Activated T-cell treated with anti-CD3 and anti-CD28 coated beads, Interleukin-2, amount 50 U/mL, for 4 hours (primary cell): ENCODE measurements around the gene ILK. TPM values are rescaled to one million over a fixed set of nuclear protein-coding genes. Genes with fewer than 3 reads are reported as not detected.

Experiments
- ATAC-seq, 2 donors: fragments of 200-7000 bp; cut with Tn5 transposase; one replicate each; pipeline ENCODE4 v1.10.0; 2021
- DNase-seq: peaks from one replicate; pipeline ENCODE4 v3.0.0-alpha.2; 2020
- H3K27me3 Mint-ChIP-seq: one replicate; pipeline ENCODE4 v1.8.0; 2021; ENCODE audit warnings: low read depth, mixed read lengths
- H3K36me3 Mint-ChIP-seq: one replicate; pipeline ENCODE4 v1.8.0; 2022; ENCODE audit warnings: mixed read lengths; ENCODE audit not compliant: insufficient read depth
- H3K4me1 Mint-ChIP-seq: one replicate; pipeline ENCODE4 v1.8.0; 2021; ENCODE audit warnings: low read depth, mixed read lengths
- H3K4me3 Mint-ChIP-seq: one replicate; pipeline ENCODE4 v1.8.0; 2021; ENCODE audit warnings: mild to moderate bottlenecking, moderate library complexity, mixed read lengths
- H3K9me3 Mint-ChIP-seq: one replicate; pipeline ENCODE4 v1.8.0; 2021; ENCODE audit warnings: mixed read lengths
- total RNA-seq, 3 donors: library from RNA; stranded (reverse); gene quantifications; one replicate each; pipeline ENCODE4 v1.2.1, GENCODE V29; 2021

The ILK gene
- total RNA-seq, 3 donors from 2014 or later = 38.6 to 48.9 (median 45.0) TPM

DNA sequence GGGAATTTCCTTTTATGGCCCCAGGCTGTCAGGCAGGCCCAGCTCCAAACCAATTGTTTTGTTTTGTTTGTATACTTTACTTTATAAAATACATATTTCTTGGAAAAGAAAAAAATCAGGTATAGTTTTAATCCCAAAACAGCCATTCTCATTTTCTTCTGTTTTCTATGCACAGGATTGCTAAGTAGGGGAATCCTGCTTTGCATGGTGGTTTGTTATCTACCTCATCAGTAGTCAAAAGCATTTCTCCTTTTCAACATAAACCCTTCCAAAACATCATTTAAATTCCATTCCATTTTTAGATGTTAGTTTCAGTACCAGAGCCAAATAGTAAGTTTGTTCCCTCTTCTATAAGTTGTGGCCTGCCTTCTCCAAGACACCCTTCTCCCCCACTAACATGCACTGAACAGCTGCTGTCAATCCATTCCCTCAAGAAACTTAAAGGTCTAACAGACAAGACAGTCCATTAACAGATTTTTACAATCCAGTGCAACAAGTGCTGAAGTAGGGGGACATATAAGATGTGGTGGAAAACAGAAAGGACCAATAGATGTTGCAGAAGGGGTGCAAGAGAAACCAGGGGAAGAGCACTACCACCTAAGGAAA is 3.7 kb downstream of the ILK start:
- peaks cover 27% of the 10 kb centered on the region for H3K36me3 Mint-ChIP-seq
- DNase-seq (no peak), ATAC-seq (no peak)
- H3K4me3 Mint-ChIP-seq = no peak overlapping the region
- H3K9me3 Mint-ChIP-seq = no peaks in the 10 kb centered on the region
- H3K27me3 Mint-ChIP-seq = no peaks in the 10 kb centered on the region
- peaks cover 38% of the 10 kb centered on the region for H3K4me1 Mint-ChIP-seq

DNA sequence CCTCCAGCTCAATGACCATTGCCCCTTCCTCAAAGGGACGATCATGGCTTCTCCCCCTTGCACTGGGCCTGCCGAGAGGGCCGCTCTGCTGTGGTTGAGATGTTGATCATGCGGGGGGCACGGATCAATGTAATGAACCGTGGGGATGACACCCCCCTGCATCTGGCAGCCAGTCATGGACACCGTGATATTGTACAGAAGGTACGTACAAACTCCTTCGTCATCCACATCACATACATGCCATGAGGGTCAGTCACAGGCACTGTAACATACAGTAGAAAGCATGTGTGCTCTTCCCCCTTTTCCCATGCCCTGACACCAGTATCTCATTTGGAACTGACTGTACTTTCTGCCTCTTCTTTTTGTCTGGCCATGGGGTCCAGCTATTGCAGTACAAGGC is 4.4 kb downstream of the ILK start:
- Mint-ChIP-seq H3K9me3 (no peaks in the 10 kb centered on the region), H3K27me3 (no peaks in the 10 kb centered on the region), H3K36me3 (peaks cover 27% of the 10 kb centered on the region), H3K4me3 (no peak overlapping the region), H3K4me1 (peaks cover 38% of the 10 kb centered on the region)
- no peak for ATAC-seq
- no peak for DNase-seq

DNA sequence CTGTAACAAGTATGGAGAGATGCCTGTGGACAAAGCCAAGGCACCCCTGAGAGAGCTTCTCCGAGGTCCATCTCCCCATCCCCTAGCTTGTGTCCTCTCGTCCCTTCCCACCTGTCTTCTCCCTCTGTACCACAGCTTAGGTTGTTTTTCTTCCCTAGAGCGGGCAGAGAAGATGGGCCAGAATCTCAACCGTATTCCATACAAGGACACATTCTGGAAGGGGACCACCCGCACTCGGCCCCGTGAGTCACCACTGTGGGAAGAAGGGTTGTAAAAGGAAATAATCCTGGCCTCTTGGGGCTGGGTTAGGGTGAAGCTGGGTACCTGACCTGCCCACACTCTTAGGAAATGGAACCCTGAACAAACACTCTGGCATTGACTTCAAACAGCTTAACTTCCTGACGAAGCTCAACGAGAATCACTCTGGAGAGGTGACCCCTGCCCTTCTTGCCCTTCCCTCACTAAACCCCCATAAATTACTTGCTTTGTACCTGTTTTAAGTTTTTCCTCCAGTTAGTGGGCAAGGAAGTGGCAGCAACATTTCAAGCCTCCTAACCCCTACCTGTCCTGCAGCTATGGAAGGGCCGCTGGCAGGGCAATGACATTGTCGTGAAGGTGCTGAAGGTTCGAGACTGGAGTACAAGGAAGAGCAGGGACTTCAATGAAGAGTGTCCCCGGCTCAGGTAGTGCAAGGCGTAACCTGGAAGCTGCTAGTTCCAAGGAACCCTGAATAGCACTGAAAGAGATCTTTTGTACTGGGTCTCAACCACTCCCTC is 5.3 kb downstream of the ILK start:
- peaks cover 38% of the 10 kb centered on the region for H3K4me1 Mint-ChIP-seq
- no peaks in the 10 kb centered on the region for H3K9me3 Mint-ChIP-seq
- no peak for ATAC-seq
- no peak for DNase-seq
- peaks cover 27% of the 10 kb centered on the region for H3K36me3 Mint-ChIP-seq
- no peaks in the 10 kb centered on the region for H3K27me3 Mint-ChIP-seq
- no peak overlapping the region for H3K4me3 Mint-ChIP-seq

DNA sequence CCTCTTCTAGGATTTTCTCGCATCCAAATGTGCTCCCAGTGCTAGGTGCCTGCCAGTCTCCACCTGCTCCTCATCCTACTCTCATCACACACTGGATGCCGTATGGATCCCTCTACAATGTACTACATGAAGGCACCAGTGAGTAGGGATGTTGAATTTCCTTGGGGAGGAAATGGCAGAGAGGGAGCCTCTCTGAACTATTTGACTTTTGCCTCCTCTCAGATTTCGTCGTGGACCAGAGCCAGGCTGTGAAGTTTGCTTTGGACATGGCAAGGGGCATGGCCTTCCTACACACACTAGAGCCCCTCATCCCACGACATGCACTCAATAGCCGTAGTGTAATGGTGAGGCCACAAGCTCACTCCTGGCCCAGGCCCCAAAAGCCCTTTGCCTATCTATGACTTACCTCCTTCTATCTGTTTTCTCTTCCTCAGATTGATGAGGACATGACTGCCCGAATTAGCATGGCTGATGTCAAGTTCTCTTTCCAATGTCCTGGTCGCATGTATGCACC is 6.0 kb downstream of the ILK start:
- Mint-ChIP-seq H3K4me1 (peaks cover 38% of the 10 kb centered on the region), H3K36me3 (peaks cover 27% of the 10 kb centered on the region), H3K4me3 (no peak overlapping the region), H3K9me3 (no peaks in the 10 kb centered on the region), H3K27me3 (no peaks in the 10 kb centered on the region)
- ATAC-seq (no peak), DNase-seq (no peak)

DNA sequence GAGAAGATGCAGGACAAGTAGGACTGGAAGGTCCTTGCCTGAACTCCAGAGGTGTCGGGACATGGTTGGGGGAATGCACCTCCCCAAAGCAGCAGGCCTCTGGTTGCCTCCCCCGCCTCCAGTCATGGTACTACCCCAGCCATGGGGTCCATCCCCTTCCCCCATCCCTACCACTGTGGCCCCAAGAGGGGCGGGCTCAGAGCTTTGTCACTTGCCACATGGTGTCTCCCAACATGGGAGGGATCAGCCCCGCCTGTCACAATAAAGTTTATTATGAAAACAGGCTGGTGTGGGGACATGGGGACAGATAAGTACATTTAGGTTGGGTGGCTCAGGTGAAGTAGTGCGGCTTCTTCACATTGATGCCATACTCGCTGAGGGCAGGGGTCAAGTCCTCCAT is 7.0 kb downstream of the ILK start:
- no peak for DNase-seq
- Mint-ChIP-seq H3K4me3 (peak overlapping the region; percentile 91), H3K36me3 (peaks cover 34% of the 10 kb centered on the region), H3K9me3 (no peaks in the 10 kb centered on the region), H3K27me3 (no peaks in the 10 kb centered on the region), H3K4me1 (peaks cover 39% of the 10 kb centered on the region)
- no peak for ATAC-seq

DNA sequence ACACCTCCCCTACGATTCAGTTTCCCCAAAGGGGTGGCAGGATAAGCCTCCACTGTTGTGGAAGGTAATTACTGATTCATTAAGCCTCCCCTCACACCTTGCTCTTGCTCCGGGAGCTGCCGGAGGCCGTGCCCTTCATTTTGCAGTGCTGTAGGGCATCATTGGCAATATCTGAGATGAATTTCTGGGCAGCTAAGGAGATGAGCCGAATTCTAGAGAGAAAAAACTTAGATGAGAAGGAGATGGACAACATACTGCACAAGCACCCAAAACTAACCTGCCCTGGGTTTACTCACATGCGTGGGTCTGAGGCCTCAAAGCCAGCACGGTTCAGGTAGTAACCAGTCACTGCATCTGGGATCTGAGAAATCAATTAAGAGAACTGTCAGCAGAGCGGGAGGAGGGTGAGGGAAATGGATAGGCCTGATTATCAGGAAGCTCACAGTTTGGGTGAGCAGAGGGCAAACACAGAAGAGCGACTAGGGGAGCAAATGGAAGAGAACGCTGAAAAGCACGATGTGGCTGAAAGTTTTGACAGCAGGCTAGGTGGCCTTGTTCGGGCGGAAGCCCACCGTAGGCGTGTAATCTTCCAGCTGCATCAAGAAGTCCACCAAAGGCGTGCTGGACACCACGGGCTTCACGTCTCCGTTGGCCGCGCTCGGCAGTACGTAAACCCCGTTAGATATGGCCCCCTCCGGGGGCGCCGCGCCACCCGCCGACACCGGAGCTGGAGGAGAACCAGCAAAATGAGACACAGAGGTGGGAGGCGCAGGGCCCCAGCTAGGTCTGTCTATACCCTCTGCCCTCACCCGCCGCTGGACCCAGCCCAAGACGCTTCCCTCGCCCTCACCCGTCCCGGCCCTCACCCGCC is 7.8 kb downstream of the ILK start:
- no peaks in the 10 kb centered on the region for H3K9me3 Mint-ChIP-seq
- peaks cover 40% of the 10 kb centered on the region for H3K36me3 Mint-ChIP-seq
- ATAC-seq (peak; percentile 19 to 21), DNase-seq (peak; percentile 30)
- peaks cover 44% of the 10 kb centered on the region for H3K4me1 Mint-ChIP-seq
- H3K4me3 Mint-ChIP-seq = peak overlapping the region; percentile 91
- no peaks in the 10 kb centered on the region for H3K27me3 Mint-ChIP-seq

DNA sequence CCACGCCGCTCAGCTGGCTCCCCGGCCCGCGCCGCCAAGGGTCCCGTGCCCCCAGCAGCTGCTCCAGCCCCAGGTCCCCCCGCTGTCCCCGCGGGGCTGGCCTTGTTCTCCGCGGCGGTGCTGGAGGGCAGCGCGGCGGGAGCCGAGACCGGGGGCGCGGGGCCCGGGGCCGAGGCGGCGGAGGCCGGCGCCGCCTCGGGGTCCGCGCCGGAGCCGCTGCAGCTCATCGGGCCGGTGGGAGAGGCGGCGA is 8.3 kb downstream of the ILK start:
- peaks cover 40% of the 10 kb centered on the region for H3K36me3 Mint-ChIP-seq
- no peaks in the 10 kb centered on the region for H3K27me3 Mint-ChIP-seq
- ATAC-seq (no peak), DNase-seq (no peak)
- H3K4me1 Mint-ChIP-seq = peaks cover 47% of the 10 kb centered on the region
- peak overlapping the region; percentile 91 for H3K4me3 Mint-ChIP-seq
- no peaks in the 10 kb centered on the region for H3K9me3 Mint-ChIP-seq

DNA sequence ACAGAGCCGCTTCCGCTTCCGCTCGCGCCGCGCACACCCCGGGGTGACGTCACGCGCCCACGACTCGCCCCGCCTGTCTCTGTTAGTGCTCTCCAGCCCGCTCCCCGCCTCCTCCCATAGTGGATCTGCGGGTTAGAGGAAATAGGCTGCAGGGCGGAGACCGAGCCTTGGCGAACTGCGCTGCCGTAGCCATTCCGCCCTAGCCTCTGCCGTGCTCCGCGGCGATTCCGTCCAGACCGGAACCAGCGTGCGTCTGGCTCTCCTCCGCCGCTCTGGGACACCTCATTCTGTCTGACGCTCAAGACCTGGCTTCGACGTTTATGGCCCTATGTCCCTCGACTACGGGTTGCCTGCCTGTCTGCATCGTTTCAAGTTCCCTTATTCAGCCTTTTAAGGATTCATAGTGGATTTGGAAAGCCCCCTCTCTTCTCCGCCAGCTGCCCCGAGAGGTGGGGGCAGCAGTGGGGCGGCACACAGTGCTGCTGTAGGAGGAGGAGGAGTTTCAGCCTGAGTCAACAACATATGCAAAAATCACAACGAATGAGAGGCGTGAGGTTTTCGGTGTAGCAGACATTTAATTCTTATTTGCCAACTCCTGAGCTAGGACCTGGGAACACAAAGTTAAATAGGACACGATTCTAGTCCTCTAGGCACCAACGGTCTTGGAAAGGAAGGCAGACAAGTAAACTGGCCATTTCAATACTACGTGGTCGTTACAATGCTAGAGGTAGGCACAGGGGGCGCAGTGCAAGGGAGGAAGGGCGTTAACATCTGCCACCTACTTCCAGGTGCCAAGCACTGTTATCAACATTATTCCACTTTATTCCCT is 8.9 kb downstream of the ILK start, which contains the start of gene TAF10:
Gene TAF10 (minus strand): TSS at position 4 of the 829 bp plus-strand sequence. CDS start 27 bp downstream, outside the sequence.
- peaks cover 37% of the 10 kb centered on the region for H3K36me3 Mint-ChIP-seq
- no peaks in the 10 kb centered on the region for H3K9me3 Mint-ChIP-seq
- ATAC-seq (peak; percentile 84 to 86), DNase-seq (peak; percentile 95)
- H3K4me3 Mint-ChIP-seq = peak within 1 kb of the TSS; percentile 91
- H3K27me3 Mint-ChIP-seq = no peaks in the 10 kb centered on the region
- peaks cover 45% of the 10 kb centered on the region for H3K4me1 Mint-ChIP-seq

DNA sequence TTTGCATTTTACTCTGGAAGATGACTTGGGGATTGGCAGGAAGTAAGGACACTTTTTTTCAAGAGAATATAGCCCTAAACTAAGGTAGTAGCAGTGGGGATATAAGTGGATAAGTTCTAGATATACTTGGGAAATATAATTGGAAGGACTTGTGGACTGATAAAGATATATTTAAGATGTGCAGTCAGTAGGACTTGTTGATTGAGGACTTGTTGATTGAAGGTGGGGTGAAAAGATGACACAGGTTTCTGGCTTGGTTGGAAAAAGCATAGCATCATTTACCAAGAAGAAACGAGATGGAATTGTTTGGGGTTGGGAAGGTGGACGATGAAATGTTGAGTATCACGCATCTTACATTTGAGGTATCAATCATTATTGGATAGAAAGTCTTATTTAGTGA is 9.9 kb downstream of the ILK start:
- DNase-seq (no peak), ATAC-seq (no peak)
- Mint-ChIP-seq H3K9me3 (no peaks in the 10 kb centered on the region), H3K4me3 (no peak overlapping the region), H3K4me1 (peaks cover 35% of the 10 kb centered on the region), H3K27me3 (no peaks in the 10 kb centered on the region), H3K36me3 (peaks cover 33% of the 10 kb centered on the region)

DNA sequence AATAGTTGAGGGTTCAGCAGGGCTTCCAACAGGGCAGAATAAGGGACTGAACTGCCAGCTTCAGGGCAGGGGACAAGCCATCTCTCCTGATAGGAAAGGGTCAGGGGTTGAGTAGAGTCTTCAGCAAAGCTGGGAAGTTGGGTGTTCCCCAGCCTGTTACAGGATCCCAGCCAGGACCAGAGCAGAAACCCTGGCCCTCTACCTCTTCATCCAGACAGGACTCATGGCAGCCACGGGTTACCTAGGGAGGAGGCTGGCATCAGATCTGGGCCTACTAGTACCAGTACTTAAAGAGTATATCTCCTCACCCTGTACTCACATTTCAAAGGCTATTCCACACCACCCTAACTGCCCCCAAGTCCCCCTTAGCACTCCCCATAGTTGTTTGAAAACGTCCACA is 10.9 kb downstream of the ILK start:
- Mint-ChIP-seq H3K27me3 (no peaks in the 10 kb centered on the region), H3K9me3 (no peaks in the 10 kb centered on the region), H3K4me3 (no peak overlapping the region), H3K4me1 (peaks cover 30% of the 10 kb centered on the region), H3K36me3 (peaks cover 25% of the 10 kb centered on the region)
- DNase-seq = no peak
- no peak for ATAC-seq

DNA sequence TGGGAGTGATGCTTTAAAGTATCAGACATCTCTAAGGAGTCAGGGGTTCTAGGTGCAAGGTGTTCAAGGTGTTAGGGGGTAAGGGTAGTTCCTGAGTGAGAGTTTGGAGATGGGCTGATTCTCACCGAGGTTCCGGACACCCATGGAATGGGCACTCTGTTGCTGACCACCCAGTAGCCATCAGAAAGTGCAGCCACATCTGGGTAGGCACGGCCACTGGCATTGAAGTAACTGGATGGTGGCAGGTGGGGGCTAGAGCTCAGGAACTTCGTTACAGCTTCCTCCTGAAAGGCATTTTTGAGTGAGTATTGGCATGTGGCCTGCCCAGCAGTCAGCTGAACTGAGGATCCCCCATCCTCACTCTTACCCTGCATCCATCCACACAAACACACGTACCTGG is 11.5 kb downstream of the ILK start:
- DNase-seq (no peak), ATAC-seq (no peak)
- no peak overlapping the region for H3K4me3 Mint-ChIP-seq
- H3K36me3 Mint-ChIP-seq = peaks cover 19% of the 10 kb centered on the region
- H3K27me3 Mint-ChIP-seq = no peaks in the 10 kb centered on the region
- peaks cover 24% of the 10 kb centered on the region for H3K4me1 Mint-ChIP-seq
- H3K9me3 Mint-ChIP-seq = no peaks in the 10 kb centered on the region

DNA sequence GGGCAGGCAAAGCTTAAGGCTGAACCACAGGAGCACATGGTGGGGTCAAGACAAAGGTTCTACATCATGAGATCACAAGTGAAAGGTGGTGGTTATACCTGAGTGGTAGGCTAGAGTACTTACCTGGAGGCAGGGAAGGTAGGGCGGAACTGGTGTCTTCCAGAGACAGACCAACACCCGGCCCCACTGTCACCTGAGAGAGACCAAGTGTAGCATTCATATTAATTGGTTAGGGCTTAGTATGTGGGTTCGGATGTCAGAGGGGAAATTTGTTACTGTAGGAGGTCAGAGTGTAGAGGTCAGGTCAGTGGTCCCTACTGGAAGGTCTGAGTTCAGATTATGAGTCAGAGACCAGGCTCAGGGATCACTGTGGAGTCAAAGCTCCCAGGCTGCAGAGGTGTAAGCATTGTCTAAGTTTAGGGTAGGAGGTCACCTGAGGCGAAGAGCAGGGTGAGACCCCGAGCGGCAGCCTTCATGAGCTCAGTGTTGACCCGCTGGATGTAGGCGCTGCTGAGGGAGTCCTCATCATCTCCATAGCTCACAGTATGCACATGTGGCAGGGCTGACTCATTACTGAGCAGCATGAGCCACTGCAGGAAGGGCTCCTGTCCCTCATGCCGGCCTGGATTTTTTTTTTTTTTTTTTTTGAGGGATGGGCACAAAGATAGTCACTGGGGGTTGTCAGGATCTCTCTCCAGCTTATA is 12.5 kb downstream of the ILK start:
- Mint-ChIP-seq H3K36me3 (peaks cover 17% of the 10 kb centered on the region), H3K4me1 (peaks cover 15% of the 10 kb centered on the region), H3K9me3 (no peaks in the 10 kb centered on the region), H3K4me3 (no peak overlapping the region), H3K27me3 (no peaks in the 10 kb centered on the region)
- no peak for DNase-seq
- no peak for ATAC-seq

DNA sequence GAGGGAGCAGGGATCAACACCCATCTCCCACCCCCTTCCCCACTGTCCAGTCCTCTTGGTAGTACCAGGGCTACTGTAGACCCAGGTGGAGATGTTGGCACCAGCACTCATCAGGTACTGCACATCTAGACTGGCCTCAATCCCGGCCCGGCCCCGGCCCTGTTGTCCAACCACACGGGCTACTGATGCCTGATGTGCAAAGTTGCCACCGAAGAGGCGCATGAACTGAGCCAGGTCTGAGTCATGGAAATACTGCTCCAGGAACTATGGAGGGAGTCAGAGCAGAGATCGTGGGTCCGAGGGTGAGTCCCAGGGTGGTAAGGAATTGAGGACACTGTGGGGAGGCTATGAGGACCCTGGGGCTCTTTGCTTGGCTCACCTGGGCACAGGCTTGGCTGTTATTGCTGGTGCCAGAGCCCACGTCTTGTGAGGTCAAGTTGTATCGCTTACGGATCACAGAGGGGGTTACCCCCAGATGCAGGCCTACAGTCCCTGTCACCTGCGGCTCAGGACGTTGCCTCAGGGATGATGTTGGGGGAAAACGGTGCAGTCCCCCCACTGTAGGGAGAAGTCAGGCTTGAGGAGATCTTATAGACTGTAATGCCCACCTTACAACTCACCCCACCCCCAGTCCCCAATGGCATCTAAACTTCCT is 13.1 kb downstream of the ILK start:
- H3K4me3 Mint-ChIP-seq = peak overlapping the region; percentile 24
- H3K27me3 Mint-ChIP-seq = no peaks in the 10 kb centered on the region
- peaks cover 13% of the 10 kb centered on the region for H3K36me3 Mint-ChIP-seq
- no peaks in the 10 kb centered on the region for H3K9me3 Mint-ChIP-seq
- ATAC-seq (no peak), DNase-seq (no peak)
- H3K4me1 Mint-ChIP-seq = peaks cover 9% of the 10 kb centered on the region
